ENCODE data around the gene ODAPH. TPM values are rescaled to one million over a fixed set of nuclear protein-coding genes. Genes with fewer than 3 reads are reported as not detected.
A peak's percentile ranks its signal among the peaks of the same experiment; 100 is the strongest.
"Not testable (repeated sequence)": the region's sequence is repeated elsewhere in the genome, so short reads cannot be mapped to it uniquely, and the experiment has no call there.

ODAPH gene, protein sequence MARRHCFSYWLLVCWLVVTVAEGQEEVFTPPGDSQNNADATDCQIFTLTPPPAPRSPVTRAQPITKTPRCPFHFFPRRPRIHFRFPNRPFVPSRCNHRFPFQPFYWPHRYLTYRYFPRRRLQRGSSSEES
- total RNA-seq, result not detected
- long read RNA-seq, result 0 reads

DNA sequence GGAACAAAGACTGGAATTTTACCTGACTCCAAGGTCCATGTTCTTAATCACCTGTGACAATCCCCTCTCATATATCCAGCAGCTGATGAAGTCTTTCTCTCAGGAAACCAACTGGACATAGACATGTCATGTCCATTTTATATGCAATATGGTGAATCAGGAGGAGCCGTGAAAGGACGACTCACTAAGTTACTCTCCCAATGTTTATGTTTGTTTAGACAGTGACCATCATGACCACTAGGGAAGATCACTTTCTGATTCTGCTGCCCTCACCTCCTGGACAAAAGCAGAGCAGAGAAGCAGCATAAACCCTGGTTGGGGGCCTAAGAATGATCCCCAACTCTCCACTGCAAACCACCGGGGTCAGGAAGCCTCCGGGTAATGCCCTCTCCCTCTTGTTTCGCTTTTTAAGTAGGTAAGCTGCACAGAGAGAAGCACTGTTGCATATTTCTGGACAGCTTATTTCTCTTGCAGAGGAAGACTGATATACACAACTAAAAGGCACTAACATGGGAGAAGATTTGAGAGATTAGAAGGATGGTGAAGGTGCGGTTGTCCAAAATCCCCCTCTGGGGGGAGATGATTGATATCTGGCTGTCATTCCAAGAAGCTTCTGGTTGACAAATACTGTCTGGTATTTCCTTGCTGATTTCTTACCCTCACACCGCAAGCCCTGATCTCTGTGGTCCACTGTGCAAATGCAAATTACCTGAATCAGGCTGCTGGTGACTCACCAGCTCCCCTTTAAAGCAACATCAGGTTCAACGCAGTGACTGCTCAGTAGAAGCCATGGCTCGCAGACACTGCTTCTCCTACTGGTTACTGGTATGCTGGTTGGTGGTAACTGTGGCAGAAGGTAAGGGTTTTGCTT, at the start of gene ODAPH:
Gene ODAPH (plus strand): TSS at position 773 of the 871 bp plus-strand sequence. CDS start 17 bp downstream, at position 790.
- ATAC-seq (no peak), DNase-seq (ENCODE audit: missing footprints) (no peak)
- intact Hi-C loops (cut with DNase I), result no loop called here

DNA sequence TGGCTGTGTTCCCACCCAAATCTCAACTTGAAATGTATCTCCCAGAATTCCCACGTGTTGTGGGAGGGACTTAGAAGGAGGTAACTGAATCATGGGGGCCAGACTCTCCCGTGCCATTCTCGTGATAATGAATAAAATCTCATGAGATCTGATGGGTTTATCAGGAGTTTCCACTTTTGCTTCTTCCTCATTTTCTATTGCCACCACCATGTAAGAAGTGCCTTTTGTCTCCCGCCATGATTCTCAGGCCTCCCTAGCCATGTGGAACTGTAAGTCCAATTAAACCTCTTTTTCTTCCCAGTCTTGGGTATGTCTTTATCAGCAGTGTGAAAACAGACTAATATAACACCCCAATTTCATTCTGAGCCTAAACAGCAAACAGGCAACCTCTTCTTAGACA, 46.3 kb upstream of the ODAPH start:
- ATAC-seq; DNase-seq (ENCODE audit: missing footprints); intact Hi-C loops (cut with DNase I): not testable (repeated sequence)

DNA sequence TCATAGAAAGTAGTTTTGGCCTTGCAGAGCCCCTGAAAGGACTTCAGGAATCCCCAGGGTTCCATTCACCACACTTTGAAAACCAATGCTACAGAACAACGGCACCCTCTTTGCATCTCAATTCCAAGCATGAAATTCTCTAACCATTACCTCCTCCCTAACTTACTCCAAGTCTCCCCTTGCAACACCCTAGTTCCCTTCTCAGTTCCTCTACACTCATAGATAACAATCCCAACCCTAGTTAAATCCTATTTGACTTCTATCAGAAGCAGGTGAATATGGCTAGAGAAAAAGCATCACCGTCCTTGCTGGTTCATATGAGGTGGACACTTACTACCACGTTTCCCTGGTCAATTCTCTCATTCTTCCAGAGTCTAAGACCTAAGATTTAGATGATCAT, 44.0 kb upstream of the ODAPH start:
- no peak for DNase-seq (ENCODE audit: missing footprints)
- ATAC-seq, result no peak
- intact Hi-C loops (cut with DNase I), result loop anchor here (5.0 kb wide), 1 partner anchor 160 kb away; the partner anchor contains the start of gene G3BP2

DNA sequence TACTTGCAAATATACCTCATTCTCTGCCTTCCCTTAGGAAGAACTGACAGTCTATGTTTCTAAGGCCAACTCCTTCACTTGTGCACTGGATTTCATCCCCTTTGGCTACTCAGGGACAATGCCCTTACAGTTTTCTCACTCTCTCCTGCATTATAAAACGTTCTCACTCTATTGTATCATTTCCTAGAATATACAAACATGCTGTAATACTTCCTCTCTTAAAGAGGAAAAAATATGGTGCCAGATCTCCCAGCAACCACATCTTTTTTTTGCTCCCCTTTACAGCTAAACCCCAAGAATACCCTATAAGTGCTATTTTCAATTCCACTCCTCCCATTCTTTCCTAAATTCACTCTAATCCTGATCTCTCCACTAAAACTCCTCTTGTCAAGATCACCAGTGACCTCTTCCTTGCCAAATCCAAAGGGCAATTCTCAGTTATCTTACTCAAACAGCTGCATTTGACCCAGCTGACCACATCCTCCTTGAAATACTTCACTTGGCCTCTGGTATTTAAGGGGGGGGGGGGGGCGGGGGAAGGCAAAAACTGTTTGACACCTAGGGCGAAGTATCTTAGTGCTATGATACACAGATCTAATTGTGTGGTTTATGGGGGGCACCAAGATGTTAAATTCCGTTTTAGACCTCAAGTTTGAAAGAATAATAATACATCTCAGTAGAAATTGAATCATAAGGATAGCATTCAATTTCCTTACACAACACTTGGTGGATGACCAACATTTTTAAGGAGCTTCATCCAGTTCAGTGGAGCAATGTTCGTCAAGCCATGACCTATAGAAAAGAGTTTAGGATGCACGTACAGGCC, 43.3 kb upstream of the ODAPH start:
- intact Hi-C loops (cut with DNase I), result loop anchor here (5.0 kb wide), 1 partner anchor 160 kb away; the partner anchor contains the start of gene G3BP2
- ATAC-seq (no peak), DNase-seq (ENCODE audit: missing footprints) (no peak)

DNA sequence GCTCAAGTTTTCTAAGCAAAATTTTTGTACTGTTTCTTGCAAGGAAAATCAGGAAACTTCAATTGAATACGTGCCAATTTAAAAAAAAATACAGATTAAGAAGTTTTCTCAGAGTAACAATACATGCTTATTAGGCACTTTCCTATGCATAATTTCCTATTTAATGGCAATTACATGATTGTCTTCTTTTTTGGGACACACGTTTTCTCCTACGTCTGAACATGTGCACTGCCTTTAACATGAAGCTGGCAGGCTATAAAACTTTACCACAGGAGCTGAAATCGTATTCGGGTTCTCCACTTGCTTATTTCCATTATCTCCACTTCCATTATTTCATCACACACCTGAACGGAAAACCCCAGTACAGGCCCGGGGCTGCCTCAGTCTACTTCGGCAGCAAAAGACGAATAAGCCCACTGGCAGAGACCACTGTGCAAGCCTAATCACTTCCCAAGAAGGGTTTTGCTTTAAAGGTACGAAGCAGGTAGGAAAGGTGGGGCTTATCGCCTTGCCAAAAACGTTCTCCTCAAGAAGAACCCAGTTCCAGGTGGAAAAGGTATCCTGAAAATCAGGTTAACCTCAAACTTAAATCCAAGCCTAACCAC, 42.2 kb upstream of the ODAPH start:
- no peak for DNase-seq (ENCODE audit: missing footprints)
- ATAC-seq, result no peak
- intact Hi-C loops (cut with DNase I), result loop anchor here (5.0 kb wide), 1 partner anchor 159 kb away; the partner anchor contains the start of gene G3BP2

DNA sequence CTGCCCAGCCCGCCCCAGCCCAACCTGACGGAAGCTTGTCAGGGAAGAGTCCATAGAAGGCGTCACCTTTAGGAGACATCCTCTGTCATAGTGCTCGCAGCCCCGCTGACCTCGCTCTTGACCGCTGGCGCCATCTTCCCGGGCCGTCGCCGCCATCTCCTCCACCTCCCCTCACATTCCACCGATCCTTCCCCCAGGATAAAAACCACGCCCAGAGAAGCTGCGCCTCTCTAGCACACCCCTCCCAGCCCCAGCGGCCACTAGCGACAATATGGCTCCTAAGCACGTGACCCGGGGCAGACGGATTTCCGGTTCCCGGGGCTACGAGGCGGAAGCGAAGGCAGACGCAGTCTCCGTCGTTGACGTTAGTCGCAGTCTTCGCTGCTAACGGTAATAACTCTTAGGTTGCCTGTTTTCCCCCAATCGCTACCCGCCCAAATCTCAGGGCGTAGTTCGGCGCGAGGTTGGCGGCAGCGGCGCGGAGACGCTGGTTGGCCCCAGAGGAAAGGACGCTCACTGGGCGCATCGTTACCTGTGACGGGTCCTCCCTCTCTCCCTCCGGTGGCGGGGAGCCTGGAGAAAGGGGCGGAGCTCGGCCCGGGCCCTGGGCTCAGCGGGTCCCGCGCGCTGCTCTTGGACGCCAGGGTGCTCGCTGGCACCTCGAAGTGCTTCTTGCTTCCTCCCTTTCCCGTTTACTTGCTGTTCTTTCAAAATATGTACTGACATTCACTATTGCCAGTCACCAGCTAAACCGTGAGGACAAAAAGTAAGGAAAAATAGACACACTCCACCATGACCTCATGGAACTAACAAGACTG, 41.5 kb upstream of the ODAPH start, which contains the start of the genes RCHY1 and THAP6:
Gene RCHY1 (minus strand): TSS at position 273 of the 818 bp plus-strand sequence. CDS start 117 bp downstream, at position 156.
Gene THAP6 (plus strand): TSS at position 343 of the 818 bp plus-strand sequence. CDS start 980 bp downstream, outside the sequence.
- ATAC-seq, result peak; percentile 98
- intact Hi-C loops (cut with DNase I), result loop anchor here (5.0 kb wide), 1 partner anchor 158 kb away; the partner anchor contains the start of gene G3BP2
- DNase-seq (ENCODE audit: missing footprints), result peak; percentile 98

DNA sequence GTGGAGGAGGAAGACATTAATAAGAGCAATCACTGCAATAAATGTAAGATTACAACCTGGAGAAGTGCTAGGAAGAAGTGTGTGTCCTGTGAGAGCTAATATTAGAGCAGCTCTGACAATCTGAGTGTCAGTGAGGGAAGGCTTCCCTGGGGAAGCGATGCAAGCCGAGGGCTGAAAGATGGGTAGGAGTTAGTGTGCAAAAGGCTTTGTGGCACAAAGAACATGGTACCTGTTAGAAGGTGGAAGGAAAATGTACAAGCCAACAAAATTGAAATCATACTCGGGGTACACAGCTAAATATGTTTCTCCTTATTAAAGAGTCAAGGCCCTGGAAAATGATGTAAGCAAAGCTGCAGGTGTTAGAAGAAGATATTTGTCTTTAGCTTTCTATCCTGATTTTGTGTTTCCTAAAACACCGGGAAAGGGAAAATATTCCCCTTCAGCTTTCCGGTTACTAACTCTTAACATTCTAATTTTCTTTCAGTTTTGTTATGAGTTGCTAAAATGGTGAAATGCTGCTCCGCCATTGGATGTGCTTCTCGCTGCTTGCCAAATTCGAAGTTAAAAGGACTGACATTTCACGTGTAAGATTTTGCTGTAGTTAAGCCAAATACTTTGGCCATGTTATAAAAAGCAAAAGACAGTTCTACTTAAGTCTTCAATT, 40.8 kb upstream of the ODAPH start:
- intact Hi-C loops (cut with DNase I), result loop anchor here (5.0 kb wide), 1 partner anchor 157 kb away; the partner anchor contains the start of gene G3BP2
- peak; percentile 2 for ATAC-seq

DNA sequence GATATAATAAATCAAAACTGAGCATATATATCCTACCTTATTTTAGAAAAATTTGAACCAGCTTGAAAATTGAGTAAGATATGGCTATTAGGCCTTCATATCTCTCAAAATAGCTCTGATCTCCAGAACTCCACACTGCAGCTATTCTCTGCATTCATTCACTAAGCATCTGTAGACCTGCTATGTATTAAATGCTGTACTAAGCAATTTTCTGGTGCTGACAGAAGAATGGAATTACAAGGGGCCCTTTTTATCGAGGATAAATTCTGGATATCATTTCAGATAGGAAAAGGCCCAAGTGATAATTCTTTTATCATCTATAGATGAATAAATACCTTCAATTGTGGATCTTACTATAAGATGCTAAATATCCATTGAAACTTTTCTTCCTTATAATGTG, 39.7 kb upstream of the ODAPH start:
- DNase-seq (ENCODE audit: missing footprints) (no peak), ATAC-seq (no peak)
- intact Hi-C loops (cut with DNase I), result no loop called here

More for the DNA sequence above, 40.8 kb upstream of the ODAPH start:
- DNase-seq (ENCODE audit: missing footprints), result no peak

DNA sequence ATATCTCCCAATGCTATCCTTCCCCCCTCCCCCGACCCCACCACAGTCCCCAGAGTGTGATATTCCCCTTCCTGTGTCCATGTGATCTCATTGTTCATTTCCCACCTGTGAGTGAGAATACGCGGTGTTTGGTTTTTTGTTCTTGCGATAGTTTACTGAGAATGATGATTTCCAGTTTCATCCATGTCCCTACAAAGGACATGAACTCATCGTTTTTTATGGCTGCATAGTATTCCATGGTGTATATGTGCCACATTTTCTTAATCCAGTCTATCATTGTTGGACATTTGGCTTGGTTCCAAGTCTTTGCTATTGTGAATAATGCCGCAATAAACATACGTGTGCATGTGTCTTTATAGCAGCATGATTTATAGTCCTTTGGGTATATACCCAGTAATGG, 36.4 kb upstream of the ODAPH start:
- intact Hi-C loops (cut with DNase I); DNase-seq (ENCODE audit: missing footprints); ATAC-seq: not testable (repeated sequence)

DNA sequence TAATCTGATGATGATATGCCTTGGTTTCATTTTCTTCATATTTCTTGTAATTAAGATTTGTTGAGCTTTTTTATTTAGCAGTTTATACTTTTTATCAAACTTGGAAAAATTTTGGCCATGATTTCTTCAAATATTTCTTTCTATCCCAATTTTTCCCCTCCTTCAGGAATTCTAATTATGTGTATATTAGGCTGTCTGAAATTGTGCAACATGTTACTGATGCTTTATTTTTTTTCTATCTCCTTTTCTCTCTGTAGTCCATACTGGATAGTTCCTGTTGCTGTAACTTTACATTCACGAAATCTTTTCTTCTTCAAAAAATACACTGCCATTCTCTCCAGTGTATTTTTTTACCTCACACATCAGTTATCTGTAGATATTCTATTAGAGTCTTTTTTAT, 30.8 kb upstream of the ODAPH start:
- intact Hi-C loops (cut with DNase I), result no loop called here
- ATAC-seq, result no peak
- no peak for DNase-seq (ENCODE audit: missing footprints)

DNA sequence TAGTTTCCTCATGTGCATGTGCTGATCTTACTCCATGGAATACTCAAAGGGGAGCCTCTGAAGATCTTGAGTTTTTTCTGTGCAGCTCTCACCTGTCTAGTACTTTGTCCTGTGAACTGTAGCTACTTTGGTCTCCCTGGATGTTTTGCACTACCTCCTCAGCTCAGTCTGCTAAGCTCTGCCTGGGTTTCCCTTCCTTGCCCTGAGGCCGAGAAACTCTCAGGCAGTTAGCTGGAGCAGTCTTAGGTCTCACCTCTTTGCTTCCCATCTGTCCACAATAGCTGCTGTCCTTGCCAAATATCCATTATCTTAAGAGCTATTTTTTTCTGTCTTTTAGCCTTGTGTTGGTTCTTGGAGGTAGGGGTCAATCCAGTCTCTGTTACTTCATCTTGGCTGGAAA, 30.0 kb upstream of the ODAPH start:
- intact Hi-C loops (cut with DNase I), result no loop called here
- DNase-seq (ENCODE audit: missing footprints) (no peak), ATAC-seq (no peak)

DNA sequence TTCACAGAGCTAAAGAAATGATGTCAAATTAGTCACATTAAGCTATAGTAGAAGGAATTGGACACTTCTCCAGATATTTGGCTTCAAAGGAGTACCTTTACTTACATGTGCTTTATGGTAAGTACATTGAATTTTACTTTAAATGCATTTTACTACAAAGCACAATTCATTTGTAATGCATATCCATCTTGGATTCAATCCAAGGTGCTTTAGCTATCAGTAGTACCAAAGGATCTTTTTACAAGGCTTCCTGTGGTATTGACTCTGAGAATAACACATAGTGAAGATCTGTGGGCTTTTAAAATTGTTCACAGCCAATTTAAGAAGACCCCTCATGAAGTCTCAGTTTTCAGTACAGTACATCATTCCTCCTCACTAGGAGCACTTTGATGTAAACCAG, 28.4 kb upstream of the ODAPH start:
- DNase-seq (ENCODE audit: missing footprints) (no peak), ATAC-seq (no peak)
- intact Hi-C loops (cut with DNase I), result no loop called here

DNA sequence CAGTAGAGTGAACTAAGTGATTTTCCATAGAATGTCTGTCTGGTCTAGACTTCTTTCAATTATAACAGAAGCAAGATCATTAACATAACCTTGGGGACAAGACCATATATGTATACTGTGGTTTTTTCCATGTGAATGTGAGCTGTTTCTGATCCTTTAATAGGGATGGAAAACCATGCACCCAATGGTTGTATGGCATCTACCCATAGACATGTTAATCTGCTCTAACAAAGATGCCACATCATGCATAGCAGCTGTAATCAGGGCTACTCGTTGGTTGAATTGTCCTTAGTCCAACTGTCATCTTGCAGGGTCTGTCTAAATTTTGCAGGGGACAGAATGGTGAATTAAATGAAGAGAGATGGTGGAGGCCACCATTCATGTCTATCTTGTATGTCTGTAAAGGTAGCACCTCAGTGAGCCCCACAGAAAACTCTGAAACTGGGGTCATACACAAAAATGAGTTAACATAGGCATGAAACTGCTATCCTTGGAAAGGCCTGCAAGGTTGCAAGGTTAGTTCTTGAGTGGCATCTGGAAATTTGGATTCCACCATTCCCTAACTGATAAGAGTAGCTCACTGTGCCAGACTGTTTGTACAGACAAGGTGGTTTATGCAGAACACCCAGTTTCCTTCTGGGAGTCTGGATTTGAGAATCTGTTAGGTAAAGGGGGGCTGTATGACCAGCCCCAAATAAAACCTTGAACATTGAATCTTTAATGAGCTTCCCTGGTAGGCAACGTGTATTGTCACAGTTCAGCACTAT, 25.1 kb upstream of the ODAPH start:
- intact Hi-C loops (cut with DNase I), result no loop called here
- ATAC-seq, result peak; percentile 60
- no peak for DNase-seq (ENCODE audit: missing footprints)

DNA sequence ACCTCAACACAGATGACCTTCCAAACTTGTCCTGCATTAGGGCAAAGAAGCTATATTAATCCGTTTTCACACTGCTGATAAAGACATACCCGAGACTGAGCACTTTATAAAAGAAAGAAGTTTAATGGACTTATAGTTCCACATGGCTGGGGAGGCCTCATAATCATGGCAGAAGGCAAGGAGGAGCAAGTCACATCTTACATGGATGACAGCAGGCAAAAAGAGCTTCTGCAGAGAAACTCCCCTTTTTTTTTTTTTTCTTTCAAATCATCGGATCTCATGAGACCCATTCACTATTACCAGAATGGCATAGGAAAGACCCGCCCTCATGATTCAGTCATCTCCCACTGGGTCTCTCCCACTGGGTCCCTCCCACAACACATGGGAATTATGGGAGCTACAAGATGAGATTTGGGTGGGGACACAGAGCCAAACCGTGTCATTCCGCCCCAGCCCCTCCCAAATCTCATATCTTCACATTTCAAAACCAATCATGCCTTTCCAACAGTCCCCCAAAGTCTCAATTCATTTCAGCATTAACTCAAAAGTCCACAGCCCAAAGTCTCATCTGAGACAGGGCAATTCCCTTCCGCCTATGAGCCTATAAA, 24.2 kb upstream of the ODAPH start:
- DNase-seq (ENCODE audit: missing footprints); ATAC-seq; intact Hi-C loops (cut with DNase I): not testable (repeated sequence)

DNA sequence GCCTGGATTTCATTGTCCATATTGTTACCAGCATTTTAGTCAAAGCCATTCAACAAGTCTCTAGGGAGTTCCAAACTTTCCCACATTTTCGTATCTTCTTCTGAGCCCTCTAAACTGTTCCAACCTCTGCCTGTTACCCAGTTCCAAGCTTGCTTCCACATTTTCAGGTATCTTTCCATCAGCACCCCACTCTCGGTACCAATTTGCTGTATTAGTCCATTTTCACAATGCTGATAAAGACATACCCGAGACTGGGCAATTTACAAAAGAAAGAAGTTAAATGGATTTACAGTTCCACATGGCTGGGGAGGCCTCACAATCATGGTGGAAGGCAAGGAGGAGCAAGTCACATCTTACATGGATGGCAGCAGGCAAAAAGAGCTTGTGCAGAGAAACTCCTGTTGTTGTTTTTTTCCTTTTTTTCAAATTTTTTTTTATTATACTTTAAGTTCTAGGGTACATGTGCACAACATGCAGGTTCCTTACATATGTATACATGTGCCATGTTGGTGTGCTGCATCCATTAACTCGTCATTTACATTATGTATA, 22.5 kb upstream of the ODAPH start:
- intact Hi-C loops (cut with DNase I); DNase-seq (ENCODE audit: missing footprints); ATAC-seq: not testable (repeated sequence)

DNA sequence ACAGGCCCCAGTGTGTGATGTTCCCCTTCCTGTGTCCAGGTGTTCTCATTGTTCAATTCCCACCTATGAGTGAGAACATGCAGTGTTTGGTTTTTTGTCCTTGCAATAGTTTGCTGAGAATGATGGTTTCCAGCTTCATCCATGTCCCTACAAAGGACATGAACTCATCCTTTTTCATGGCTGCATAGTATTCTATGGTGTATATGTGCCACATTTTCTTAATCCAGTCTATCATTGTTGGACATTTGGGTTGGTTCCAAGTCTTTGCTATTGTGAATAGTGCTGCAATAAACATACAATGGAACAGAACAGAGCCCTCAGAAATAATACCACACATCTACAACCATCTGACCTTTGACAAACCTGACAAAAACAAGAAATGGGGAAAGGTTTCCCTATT, 21.9 kb upstream of the ODAPH start:
- intact Hi-C loops (cut with DNase I); ATAC-seq; DNase-seq (ENCODE audit: missing footprints): not testable (repeated sequence)

Measured in Right ventricle myocardium inferior (tissue), 1 donor.